Testis (tissue), 2 donors: ENCODE measurements around the gene DYDC1.

Experiments
- POLR2A ChIP-seq: fragments of 450-650 bp; IDR thresholded peaks from one replicate; pipeline ENCODE4 v1.6.1; 2017; ENCODE audit warnings: antibody characterized with exemption, mild to moderate bottlenecking, moderate library complexity
- TF ChIP-seq, protein P1 (sequence below), 3 experiments: fragments of 450-650 bp in 2 of 3; fragments of 200-600 bp in 1 of 3; sonication (generic) in 1 of 3; IDR thresholded peaks; one replicate each; pipeline ENCODE4 v1.5.1; 2016 to 2019; ENCODE audit warnings: antibody characterized with exemption in 3 of 3, mild to moderate bottlenecking in 2 of 3, moderate library complexity in 1 of 3

DNA sequence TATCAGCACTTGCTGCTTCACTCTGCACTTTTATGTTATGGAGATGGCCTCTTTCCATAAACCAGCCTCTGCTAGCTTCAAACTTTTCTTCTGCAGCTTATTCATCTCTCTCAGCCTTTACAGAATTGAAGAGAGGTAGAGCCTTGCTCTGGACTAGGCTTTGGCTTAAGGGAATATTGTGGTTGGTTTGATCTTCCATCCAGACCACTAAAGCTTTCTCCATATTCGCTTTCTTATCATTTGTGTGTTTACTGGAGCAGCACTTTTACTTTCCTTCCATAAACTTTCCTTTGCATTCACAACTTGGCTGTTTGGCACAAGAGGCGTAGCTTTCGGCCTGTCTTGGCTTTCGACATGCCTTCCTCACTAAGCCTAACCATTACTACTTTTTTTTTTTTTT is 23.6 kb upstream of the DYDC1 start:
- TF ChIP-seq, protein P1, sequence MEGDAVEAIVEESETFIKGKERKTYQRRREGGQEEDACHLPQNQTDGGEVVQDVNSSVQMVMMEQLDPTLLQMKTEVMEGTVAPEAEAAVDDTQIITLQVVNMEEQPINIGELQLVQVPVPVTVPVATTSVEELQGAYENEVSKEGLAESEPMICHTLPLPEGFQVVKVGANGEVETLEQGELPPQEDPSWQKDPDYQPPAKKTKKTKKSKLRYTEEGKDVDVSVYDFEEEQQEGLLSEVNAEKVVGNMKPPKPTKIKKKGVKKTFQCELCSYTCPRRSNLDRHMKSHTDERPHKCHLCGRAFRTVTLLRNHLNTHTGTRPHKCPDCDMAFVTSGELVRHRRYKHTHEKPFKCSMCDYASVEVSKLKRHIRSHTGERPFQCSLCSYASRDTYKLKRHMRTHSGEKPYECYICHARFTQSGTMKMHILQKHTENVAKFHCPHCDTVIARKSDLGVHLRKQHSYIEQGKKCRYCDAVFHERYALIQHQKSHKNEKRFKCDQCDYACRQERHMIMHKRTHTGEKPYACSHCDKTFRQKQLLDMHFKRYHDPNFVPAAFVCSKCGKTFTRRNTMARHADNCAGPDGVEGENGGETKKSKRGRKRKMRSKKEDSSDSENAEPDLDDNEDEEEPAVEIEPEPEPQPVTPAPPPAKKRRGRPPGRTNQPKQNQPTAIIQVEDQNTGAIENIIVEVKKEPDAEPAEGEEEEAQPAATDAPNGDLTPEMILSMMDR (IDR thresholded peaks at IDR 0.05) = no peak
- TF ChIP-seq POLR2A = no peak
